Measurements from ENCODE around the gene AR.
"Not testable (repeated sequence)": the region's sequence is repeated elsewhere in the genome, so short reads cannot be mapped to it uniquely, and the experiment has no call there.

AR gene

DNA sequence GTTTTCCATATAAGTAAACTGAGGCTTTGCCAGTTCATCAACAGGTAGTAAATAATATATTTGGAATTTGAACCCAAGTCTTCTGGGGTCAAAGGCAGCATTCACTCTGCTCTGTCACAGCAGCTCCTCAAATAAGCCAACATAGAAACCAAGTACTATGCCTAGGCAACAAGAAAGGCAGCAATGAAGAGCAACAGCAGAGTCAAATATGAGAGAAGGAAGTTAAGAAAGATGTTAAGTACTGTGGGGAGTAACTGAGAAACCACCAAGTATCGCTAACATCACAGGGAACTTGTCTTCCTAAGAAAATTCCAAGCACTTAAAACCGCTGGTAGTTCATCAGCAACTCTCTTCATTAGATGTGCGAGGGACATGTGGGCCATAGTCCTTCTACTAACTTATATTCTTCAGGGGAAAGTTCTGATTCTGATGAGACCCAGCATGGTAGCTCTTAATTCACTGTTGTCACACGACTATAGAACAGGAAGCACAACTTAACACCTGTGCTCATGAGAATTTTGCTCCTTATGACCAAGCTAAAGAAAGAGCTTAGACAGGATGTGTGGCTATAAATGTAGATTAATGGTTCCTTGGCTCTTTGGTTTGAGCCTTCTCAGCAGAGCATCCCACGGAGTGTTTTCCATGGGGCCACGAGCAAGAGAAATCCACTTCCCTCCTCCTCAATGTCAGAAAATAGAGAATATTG, 107.8 kb downstream of the AR start:
- DNase-seq = no peak

DNA sequence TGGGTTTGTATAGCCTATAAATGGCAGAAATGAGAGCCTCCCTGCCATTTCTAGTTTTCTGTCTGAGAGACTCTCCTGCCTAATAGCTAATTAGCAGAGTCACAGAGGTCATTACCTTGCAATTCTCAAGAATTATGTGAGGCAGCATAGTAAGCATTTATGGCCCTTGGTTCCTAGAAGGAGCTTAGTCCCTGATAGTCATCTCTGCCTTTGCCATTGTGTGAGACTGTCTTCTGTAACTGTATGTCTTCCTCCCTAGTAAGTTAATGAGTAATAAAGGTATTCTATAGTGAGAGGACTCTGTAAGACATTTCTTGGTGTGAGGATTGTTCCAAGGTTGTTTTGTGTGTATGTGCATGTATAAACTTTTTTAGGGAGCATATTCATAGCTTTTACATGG, 108.7 kb downstream of the AR start:
- DNase-seq = no peak

DNA sequence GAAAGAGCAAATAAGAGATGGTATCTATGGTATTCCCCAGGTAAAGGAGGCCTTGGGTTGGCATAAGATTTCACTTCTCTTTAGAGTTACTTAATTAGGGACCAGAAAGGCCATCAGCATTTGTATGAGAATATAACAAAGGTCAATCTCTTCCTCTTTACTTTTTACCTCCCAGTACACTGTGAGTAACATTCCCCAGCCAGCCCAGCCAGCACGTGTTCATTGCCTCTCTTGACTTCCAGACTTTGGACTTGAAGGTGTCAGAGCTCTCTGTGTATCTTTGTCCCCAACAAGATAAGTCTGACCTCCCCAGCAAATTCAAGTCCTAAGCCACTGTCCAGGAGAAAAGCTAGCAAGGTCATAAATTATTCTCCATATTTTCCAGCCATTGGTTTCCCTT, 110.5 kb downstream of the AR start:
- no peak for DNase-seq

DNA sequence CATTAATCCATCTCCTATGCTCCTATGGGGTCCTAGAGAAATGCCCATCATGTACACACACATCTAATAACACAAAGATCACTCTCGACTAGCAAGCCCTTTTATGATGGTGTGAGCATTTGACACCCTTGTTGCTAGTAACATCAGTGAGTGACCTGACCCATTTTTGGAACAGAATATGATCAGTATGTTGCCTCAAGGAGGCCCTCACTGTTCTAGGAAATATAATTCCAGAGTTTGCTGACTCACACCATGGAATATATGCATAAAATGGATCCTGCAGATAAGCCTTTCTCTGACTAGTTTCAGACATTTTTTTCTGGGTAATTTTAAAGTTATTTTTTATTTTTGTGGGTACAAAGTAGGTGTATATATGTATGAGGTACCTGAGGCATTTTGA, 121.8 kb downstream of the AR start:
- DNase-seq = no peak

DNA sequence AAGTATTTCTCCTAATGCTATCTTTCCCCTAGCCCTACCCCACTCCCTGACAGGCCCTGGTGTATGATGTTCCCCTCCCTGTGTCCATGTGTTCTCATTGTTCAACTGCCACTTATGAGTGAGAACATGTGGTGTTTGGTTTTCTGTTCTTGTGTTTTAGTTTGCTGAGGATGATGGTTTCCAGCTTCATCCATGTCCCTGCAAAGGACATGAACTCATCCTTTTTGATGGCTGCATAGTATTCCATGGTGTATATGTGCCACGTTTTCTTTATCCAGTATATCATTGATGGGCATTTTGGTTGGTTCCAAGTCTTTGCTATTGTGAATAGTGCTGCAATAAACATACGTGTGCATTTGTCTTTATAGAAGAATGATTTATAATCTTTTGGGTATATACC, 126.9 kb downstream of the AR start:
- not testable (repeated sequence) for DNase-seq

DNA sequence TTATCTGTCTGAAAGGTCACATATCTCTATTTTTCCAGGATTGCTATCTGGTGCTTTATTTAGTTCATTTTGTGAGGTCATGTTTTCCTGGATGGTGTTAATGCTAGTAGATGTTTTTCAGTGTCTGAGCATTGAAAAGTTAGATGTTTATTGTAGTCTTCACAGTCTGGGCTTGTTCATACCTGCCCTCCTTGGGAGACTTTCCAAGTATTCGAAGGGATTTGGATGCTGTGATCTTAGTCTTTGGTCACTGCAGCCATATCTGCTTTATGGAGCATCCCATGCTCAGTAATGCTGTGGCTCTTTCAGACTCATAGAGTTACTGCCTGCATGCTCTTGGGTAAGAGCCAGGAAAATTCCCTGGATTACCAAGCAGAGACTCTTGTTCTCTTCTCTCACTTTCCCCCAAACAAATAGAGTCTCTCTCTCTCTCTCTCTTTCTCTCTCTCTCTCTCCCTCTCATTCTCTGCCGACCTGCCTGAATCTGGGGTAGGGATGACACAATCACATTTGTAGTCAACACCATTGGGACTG, 130.0 kb downstream of the AR start:
- no peak for DNase-seq

DNA sequence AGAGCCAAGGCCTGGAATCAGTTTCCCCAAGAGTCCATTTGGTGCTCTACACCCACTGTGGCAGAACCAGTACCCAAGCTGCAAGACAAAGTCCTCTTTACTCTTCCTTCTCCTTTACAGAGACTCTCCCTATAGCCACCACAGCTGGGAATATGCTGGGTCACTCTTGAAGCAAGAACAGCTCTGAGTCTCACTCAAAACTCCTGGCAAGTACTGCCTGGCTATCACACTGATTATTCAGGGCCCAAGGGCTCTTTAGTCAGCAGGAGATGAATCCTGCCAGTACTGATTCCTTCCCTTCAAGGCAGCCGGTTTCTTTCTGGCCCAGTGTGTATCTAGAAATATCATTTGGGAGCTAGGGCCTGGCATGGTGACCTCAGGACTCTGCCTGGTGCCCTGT, 130.9 kb downstream of the AR start:
- no peak for DNase-seq

DNA sequence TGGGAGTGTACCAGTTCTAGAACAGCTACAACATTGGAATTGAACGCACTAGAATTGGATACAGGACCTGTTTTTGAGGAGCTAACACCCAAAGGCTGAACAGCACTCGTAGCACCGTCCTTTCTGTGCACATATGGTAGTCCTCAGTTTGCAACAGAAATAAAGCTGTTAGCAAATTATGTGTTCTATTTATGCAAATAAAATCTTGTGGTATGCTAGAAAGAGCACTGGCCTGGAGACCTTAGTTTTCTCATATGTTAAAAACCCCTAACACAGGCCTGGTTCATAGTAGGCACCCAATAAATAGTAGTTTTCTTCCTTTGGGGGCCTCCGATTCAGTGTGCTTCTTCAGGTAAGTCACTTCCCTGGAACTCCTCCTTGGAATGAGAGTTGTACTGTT, 140.3 kb downstream of the AR start:
- DNase-seq = no peak

DNA sequence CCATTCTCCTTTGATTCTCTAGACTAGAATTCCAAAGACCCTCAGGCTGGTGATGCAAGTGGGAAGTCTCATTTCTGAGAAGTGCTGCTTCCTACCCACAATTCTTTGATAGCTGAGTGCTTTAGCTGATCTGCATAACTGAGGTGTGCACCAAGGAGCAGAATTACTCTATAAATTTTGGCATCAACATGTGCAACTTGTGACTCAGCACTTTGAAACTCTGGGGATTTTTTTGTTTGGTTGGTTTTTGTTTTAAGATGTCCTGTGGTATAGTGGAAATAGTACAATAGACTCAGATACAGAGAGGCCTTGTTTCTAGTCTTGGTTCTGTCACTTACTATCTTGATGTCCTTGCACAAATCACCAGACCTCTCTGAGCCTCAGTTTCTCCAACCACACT, 148.4 kb downstream of the AR start:
- DNase-seq = no peak

DNA sequence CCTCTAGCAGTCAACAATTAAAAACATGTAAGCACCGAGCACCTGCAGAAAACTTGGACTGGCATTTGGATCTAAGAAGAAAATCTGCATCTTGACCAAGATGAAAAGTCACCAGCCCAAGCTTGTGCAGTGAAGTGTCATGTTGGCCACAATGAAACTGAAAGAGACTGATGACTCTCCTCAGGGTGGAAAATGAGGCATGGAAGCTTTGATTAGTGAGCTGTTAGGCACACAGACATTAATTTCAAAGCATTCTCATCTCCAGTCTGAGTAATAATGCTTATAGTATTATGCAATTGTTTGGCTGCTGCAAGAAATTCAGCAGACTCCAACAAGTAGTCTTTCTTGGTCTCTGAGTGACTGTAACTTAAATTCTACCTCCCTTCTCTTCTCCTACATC, 150.1 kb downstream of the AR start:
- DNase-seq = no peak

DNA sequence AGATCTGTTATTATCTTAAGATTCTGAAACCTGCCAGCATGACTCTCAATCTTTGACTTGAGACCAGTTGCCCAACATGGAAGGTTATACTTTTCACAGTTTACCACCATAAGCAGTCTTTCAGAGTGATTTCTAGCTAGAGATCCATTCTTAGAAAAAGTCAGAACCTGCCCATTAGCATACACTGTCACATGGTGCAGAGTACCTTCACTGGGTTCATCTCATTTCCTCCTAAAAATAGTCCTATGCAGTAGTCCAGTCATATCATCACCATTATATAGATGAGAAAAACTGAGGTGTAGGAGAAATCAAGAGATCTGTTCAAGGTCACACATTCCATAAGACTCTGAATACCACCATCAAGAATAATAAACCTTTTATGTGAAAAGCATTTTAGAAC, 153.6 kb downstream of the AR start:
- no peak for DNase-seq

DNA sequence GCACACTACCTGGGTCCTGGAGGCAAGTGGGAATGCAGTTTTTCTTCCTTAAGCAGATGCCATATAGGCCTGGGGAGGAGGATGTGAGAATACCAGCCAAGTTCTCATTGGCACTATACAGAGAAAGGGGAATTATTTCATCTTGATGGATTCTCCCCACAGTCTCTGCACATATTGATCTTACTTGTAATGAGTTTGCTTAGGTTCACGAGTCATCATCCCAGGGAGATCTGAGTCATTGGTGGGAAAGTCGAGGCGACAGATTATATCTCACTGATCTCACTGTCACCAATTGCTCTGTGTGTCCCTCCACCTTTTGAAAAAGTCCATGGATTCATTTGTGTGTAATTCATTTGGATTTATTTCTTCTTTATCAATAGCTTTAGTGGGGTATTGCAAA, 156.8 kb downstream of the AR start:
- no peak for DNase-seq

DNA sequence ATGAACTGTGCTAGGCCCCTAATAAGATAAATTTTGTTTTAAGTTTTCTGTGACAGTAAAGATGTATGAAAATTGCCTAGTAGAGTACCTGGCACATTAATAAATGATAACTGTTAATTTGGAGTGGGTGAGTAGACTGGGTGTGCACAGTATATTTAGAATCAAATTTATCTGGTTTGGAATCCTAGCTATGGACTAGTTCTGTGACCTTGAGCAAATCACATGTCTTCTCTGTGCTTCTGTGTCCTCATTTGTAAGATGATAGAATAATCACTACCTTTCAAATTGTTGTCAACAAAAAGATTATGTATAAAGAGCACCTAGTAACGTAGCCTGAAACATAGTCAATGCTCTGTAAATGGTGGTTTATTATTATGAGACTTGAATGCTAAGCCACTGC, 170.2 kb downstream of the AR start:
- no peak for DNase-seq

DNA sequence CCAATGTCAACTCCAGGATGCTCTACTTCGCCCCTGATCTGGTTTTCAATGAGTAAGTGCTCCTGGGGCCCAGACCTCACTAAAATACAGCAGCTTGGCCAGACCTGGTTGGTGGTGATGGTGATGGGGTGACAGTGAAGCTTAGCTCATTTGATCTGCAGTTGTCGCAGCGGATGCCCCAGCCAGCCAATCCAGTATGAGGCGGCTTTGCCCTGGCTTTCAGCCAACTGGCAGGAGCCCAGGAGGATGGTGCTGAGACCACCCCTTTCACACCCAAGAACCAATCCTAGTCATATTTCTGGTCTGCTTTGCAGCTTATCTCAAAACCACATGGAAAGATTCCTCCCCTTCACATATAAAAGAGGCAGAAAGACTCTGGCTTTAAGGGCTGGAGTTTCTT, 173.8 kb downstream of the AR start:
- no peak for DNase-seq

DNA sequence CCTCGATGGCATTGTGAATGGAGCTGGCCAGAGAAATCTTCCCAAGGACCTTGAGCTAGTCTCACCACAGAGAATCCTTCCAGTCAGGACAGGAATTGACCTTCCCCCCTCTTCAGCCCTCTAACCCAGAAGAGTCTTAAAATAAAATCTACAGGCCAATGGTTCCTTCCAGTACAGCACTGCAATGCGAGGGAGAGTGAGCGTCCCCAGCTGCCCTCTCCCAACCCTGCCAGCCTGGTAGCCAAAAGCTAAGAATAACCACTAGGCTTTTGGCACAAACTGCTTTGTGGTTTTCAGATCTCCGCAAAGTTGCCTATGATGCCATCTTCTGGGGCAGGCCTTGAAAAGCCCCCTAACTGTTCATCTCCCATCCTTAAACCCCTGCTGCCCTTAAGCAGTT, 175.1 kb downstream of the AR start:
- no peak for DNase-seq

DNA sequence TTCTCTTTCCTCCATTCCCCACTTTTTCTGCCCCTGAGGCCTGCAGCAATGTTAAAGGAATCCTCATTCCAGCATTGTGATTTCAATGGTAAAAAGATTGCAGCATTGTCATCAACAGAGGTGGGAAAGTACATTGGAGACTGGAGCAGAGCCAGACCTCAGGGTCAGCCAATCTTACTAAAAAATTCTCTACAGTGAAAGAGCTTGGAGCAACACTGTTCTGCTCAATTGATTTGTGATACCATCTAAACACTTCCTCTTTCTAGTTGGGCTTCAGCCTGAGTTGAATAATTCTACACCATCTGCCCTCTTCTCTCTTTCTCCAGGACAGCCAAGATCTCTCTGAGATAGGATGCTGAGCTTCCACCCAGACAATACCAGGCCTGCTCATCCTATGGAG, 176.5 kb downstream of the AR start:
- no peak for DNase-seq

DNA sequence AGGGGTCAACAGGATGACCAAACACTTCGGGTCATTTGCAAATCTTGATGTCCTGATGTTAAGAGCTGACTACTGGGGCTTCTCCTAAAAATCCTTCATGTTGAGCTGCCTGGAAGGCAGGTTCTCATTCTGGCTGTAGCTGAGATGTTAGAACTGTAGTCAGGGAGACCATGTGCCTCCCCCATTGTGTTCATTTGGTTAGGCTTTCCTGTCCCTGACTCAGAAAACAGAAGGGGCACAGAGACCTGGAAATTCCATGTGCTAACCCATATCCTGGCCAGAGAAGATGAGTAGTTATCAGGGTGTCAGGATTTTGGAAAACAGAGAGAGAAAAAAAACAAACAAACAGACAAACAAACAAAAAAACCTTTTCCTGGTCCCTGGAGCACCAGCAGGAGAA, 177.5 kb downstream of the AR start:
- no peak for DNase-seq

DNA sequence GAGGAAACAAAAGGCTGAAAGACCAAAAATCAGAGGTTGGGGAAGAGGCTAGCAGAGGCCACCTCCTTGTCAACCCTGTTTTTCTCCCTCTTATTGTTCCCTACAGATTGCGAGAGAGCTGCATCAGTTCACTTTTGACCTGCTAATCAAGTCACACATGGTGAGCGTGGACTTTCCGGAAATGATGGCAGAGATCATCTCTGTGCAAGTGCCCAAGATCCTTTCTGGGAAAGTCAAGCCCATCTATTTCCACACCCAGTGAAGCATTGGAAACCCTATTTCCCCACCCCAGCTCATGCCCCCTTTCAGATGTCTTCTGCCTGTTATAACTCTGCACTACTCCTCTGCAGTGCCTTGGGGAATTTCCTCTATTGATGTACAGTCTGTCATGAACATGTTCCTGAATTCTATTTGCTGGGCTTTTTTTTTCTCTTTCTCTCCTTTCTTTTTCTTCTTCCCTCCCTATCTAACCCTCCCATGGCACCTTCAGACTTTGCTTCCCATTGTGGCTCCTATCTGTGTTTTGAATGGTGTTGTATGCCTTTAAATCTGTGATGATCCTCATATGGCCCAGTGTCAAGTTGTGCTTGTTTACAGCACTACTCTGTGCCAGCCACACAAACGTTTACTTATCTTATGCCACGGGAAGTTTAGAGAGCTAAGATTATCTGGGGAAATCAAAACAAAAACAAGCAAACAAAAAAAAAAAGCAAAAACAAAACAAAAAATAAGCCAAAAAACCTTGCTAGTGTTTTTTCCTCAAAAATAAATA, 179.9 kb downstream of the AR start:
- no peak for DNase-seq

DNA sequence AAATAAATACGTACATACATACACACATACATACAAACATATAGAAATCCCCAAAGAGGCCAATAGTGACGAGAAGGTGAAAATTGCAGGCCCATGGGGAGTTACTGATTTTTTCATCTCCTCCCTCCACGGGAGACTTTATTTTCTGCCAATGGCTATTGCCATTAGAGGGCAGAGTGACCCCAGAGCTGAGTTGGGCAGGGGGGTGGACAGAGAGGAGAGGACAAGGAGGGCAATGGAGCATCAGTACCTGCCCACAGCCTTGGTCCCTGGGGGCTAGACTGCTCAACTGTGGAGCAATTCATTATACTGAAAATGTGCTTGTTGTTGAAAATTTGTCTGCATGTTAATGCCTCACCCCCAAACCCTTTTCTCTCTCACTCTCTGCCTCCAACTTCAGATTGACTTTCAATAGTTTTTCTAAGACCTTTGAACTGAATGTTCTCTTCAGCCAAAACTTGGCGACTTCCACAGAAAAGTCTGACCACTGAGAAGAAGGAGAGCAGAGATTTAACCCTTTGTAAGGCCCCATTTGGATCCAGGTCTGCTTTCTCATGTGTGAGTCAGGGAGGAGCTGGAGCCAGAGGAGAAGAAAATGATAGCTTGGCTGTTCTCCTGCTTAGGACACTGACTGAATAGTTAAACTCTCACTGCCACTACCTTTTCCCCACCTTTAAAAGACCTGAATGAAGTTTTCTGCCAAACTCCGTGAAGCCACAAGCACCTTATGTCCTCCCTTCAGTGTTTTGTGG, 180.7 kb downstream of the AR start:
- DNase-seq = no peak

DNA sequence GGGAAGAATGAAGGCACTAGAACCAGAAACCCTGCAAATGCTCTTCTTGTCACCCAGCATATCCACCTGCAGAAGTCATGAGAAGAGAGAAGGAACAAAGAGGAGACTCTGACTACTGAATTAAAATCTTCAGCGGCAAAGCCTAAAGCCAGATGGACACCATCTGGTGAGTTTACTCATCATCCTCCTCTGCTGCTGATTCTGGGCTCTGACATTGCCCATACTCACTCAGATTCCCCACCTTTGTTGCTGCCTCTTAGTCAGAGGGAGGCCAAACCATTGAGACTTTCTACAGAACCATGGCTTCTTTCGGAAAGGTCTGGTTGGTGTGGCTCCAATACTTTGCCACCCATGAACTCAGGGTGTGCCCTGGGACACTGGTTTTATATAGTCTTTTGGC, 181.7 kb downstream of the AR start:
- no peak for DNase-seq

DNA sequence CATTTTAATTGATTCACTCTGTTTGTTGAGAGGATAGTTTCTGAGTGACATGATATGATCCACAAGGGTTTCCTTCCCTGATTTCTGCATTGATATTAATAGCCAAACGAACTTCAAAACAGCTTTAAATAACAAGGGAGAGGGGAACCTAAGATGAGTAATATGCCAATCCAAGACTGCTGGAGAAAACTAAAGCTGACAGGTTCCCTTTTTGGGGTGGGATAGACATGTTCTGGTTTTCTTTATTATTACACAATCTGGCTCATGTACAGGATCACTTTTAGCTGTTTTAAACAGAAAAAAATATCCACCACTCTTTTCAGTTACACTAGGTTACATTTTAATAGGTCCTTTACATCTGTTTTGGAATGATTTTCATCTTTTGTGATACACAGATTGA, 182.2 kb downstream of the AR start:
- DNase-seq = no peak

DNA sequence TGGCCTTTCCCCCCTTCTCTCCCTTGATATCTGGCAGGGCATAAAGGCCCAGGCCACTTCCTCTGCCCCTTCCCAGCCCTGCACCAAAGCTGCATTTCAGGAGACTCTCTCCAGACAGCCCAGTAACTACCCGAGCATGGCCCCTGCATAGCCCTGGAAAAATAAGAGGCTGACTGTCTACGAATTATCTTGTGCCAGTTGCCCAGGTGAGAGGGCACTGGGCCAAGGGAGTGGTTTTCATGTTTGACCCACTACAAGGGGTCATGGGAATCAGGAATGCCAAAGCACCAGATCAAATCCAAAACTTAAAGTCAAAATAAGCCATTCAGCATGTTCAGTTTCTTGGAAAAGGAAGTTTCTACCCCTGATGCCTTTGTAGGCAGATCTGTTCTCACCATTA, 183.8 kb downstream of the AR start:
- no peak for DNase-seq

DNA sequence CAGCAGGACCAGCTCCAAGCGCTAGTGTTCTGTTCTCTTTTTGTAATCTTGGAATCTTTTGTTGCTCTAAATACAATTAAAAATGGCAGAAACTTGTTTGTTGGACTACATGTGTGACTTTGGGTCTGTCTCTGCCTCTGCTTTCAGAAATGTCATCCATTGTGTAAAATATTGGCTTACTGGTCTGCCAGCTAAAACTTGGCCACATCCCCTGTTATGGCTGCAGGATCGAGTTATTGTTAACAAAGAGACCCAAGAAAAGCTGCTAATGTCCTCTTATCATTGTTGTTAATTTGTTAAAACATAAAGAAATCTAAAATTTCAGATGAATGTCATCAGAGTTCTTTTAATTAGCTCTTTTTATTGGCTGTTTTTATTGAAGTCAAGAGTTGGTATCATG, 186.5 kb downstream of the AR start:
- no peak for DNase-seq

DNA sequence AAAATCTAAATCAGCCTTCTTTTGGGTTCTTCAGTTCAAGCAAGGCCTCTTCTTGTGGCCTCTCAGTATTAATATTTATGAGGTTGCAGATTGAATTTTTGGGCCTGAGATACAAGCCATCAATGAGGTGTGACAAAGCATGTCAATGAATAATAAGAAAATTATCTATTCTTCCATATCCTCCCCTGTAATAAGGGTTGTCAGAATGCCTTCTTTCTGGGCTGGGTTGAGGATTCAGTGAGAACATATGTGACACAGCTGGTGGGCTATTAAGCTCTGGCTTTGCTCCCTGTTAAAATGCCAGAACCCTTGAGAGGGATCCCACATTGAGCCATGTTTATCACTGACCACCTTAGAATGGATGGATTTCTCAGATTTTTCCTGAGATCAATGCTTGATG, 187.2 kb downstream of the AR start:
- no peak for DNase-seq
